Retinal pigment epithelial cell (primary cell): Measurements from ENCODE around the gene SLC25A52.
"Not testable (repeated sequence)": the region's sequence is repeated elsewhere in the genome, so short reads cannot be mapped to it uniquely, and the experiment has no call there.

Experiments
- DNase-seq: peaks from one replicate; pipeline ENCODE4 v3.0.0-alpha.2; 2010; ENCODE audit warnings: low read depth
- H3K4me3 ChIP-seq: 2 replicates; pipeline ENCODE4 v1.5.1; 2011; ENCODE audit warnings: mild to moderate bottlenecking, low read length, control low read depth, moderate library complexity
- TF ChIP-seq, protein P1 (sequence below): conservative IDR thresholded peaks from 2 replicates; pipeline ENCODE4 v1.5.1; 2011; ENCODE audit warnings: low read depth, low read length, control low read depth, inconsistent platforms

SLC25A52 gene

DNA sequence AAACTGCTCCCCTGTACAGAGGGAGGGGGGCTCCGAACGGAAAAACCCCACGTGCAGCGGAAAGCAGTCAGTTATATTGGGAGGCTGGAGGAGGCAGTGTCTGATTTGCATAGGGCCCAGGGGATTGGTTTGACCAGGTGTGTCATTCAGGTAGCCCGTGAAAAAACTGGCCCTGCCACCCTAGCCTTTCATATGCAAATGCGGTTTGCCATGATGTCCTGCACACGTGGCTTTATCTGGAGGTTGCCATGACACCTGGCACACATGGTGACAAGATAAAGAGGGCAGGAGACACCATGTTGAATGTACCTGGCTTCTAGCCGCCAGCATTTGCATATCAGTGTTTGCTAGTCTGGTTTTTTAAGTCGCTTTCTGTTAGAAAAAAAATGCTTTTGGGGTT, 20.5 kb downstream of the SLC25A52 start:
- TF ChIP-seq, protein P1, sequence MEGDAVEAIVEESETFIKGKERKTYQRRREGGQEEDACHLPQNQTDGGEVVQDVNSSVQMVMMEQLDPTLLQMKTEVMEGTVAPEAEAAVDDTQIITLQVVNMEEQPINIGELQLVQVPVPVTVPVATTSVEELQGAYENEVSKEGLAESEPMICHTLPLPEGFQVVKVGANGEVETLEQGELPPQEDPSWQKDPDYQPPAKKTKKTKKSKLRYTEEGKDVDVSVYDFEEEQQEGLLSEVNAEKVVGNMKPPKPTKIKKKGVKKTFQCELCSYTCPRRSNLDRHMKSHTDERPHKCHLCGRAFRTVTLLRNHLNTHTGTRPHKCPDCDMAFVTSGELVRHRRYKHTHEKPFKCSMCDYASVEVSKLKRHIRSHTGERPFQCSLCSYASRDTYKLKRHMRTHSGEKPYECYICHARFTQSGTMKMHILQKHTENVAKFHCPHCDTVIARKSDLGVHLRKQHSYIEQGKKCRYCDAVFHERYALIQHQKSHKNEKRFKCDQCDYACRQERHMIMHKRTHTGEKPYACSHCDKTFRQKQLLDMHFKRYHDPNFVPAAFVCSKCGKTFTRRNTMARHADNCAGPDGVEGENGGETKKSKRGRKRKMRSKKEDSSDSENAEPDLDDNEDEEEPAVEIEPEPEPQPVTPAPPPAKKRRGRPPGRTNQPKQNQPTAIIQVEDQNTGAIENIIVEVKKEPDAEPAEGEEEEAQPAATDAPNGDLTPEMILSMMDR = no peak
- no peak for DNase-seq
- H3K4me3 ChIP-seq = no peak overlapping the region

DNA sequence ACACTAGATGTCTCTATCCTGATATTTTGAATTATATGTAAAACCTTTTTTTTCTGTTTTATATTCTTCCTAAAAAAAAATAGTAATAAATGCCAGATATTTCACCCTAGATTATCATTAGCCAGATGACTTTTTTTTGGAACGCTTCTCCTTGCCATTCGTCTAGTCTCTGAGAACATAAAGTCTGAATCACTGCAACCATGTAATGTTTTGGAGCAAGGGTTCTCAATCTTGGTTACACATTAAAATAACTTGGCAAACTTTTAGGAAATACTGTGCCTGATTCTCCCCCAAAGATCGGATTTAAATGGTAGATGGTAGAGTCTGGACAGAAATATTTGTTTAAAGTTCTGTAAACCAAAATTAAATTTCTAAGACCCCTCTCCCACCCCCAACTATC, 21.0 kb downstream of the SLC25A52 start:
- TF ChIP-seq, protein P1 = no peak
- no peak overlapping the region for H3K4me3 ChIP-seq
- no peak for DNase-seq

DNA sequence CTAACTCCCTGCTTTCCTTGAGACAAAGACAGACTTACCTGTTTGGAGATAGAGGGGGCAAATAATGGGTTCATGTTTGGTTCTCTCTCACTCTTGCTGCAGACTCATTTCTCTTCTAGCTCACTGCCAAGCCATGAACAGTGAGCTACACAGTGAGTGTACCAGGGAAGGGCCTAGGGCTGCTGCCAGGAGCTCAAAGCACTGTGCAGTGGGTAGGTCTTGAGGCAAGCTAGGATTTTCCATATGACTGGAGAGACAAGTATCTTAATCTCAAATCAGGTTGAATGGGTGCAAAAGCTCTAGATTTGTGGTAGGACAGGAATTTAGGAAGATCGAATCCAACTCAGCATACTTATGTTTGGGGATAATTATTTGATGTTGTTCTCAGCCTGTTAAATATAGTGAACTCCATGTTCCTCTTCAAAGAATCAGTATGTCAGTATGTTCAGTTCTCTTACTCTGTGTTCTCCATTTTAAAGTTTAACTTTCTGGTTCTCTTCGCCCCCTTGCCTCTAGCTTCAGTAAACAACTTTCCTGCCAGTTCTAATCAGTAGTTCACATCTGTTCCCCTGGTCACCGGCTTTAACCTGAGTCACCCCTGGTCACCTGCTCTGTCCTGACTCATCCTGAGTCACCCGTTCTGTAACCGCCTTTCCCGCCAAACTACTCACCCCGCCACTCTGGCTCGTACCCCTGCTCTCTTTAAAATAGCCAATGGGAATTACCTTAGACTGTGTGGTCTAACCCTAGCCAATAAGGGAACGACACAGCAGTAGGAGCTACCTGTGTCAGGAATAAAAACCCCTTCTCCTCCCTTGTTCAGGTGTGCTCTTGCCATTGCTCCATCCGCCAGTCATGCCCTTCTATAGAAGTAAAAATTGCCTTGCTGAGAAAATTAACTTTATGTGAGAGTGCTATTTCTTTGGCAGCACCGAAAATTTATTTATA, 21.9 kb downstream of the SLC25A52 start:
- no peak for DNase-seq
- no peak overlapping the region for H3K4me3 ChIP-seq
- TF ChIP-seq, protein P1 = no peak

DNA sequence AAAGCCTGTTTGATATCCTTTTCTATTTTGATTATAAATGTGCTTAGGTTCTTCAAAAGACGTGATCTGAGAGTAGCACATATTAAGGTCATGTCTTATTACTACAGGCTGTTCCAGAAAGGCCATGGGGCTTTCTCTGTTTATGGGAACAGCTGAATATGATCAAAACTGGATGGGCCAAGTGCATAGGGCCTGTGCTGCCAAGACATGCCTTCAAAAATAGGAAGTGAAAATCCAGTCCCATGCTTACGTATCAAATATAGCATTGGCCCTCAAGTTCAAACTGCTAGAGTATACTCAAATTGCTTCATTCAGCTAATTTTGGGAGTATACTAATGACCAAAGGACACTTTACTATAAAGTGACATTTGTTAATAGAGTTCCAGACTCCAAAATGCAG, 24.1 kb downstream of the SLC25A52 start:
- no peak for DNase-seq
- TF ChIP-seq, protein P1 = no peak
- no peak overlapping the region for H3K4me3 ChIP-seq

DNA sequence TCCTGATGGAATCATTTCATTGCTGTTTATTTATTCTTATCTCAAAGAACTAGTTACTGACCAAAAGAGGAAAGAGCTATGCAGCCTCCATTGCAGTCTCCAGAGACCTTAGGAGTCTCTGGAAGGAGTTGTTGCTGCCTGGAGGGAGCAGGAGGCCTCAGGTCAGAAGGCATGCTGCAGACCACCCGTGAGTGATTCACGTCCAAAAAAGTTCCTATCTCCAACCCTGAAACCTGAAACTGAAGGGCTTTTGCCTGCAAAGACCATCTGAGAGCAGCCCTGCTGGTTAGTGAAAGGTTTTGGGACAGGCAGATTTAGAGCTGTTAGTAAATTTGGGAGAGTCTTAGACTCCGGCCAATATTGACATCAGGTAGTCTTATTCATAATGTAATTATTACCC, 29.1 kb downstream of the SLC25A52 start:
- H3K4me3 ChIP-seq = no peak overlapping the region
- TF ChIP-seq, protein P1 = no peak
- no peak for DNase-seq

DNA sequence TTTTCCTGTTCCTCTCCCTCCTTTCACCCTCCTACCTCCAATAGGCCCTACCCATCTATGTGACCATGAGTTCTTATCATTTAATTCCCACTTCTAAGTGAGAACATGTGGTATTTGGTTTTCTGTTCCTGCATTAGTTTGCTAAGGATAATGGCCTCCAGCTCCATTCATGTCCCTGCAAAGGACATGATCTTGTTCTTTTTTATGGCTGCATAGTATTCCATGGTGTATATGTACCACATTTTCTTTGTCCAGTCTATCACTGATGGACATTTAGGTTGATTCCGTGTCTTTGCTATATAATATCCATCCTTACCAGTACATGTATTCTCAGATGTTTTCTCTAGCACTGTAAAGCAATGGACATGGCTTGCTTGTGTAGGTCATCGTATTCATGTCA, 31.5 kb downstream of the SLC25A52 start:
- DNase-seq, H3K4me3 ChIP-seq: not testable (repeated sequence)

DNA sequence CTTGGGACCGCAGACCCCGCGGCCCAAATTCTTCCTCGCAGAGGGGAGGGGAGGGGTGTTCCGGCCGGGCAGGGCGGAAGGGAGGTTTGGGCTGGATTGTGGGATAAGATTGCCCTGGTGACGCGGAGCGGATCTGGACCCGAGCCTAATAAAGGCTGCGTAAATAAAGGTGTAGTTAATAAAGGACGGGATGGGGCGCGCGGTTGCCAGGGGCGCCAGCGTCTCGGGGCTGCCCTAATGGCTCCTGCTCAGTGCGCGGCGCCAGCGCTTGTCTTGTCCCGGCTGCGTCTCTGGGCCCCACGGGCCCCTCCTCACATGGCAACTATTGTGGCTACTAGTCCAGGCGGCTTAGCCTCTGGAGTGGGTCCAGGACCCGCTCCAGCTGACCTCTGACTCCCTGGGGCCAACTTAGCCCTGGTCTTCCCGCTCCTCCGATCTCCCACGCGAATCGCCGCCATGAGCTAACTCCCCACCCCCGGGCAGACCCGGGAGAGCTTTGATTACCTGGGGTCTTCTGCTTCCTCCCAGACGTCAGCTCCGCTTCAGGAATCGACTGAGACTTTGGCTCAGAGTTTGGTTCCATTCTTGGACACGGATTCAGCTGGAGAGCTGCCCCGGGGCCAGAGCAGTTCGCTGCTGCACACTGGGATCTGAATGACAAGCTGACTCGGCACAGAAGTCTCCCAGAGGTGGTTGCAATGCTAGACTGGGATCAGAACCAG, 36.5 kb downstream of the SLC25A52 start:
- no peak for DNase-seq
- peak overlapping the region; percentile 64 for H3K4me3 ChIP-seq
- TF ChIP-seq, protein P1 = no peak
